Measurements from ENCODE around the gene OVAAL.

Gene OVAAL

DNA sequence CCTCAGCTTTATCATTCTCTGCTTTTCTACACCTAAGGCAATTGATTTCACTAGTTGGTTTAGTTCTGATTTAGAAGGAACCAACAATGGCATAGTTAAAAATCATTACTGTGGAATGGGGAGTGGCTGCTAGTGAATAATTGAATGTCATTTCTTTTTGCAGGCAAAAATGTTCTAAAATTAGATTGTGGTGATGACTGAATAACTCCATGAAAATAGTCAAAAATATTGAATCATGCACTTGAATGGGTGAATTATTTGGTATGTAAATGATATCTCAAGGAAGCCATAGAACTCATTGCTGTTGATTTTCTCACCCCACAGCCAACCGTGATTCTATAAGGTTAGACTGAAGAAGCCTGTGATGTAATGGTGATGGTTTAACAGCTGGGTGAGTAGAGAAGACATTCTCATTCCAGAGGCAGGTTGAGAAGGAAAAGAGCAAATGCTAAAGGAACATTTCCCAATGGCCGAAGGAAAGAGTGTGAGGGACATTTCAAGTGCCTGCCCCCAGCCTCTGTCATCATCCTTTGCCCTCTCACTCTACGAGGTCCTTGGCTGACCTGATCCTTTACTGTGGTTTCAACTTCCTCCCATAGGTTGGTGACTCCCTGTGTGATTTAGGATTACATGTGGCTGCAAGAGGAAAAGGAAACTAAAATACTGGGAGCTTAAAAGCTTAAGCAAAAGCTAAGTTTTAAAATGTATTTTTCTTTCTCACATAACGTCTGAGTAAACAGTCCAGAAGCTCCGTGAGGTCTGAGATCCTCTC, 12.5 kb downstream of the OVAAL start:
- CTCF ChIA-PET: no interaction called here
- H3K4me3 ChIP-seq (ENCODE audit: low read depth, low read length): no peak overlapping the region
- no peaks in the 10 kb centered on the region for H3K36me3 ChIP-seq (ENCODE audit: control insufficient read depth in 2 of 2, insufficient read depth in 1 of 2, low read length in 2 of 2)
- POLR2A ChIA-PET: no interaction called here
- H3K9me3 ChIP-seq (ENCODE audit: control insufficient read depth, insufficient read depth, low read depth, low read length): no peaks in the 10 kb centered on the region
- 0 out of 2 replicates have a peak, but pooled peaks cover 4% of the 10 kb centered on the region for H3K4me1 ChIP-seq (ENCODE audit: control insufficient read depth, insufficient read depth, low read length)
- no peak overlapping the region for H3K27ac ChIP-seq (ENCODE audit: extremely low read depth, low read depth, low read length)
- TF ChIP-seq BCL11A (tag by site-specific recombination; IDR thresholded peaks at IDR 0.05; ENCODE audit: low read depth) (no peak), ZNF16 (tag by site-specific recombination; IDR thresholded peaks at IDR 0.05; ENCODE audit: low read depth) (no peak), ZNF654 (tag by site-specific recombination; IDR thresholded peaks at IDR 0.05; ENCODE audit: low read depth) (no peak)
- TF ChIP-seq, protein P1, sequence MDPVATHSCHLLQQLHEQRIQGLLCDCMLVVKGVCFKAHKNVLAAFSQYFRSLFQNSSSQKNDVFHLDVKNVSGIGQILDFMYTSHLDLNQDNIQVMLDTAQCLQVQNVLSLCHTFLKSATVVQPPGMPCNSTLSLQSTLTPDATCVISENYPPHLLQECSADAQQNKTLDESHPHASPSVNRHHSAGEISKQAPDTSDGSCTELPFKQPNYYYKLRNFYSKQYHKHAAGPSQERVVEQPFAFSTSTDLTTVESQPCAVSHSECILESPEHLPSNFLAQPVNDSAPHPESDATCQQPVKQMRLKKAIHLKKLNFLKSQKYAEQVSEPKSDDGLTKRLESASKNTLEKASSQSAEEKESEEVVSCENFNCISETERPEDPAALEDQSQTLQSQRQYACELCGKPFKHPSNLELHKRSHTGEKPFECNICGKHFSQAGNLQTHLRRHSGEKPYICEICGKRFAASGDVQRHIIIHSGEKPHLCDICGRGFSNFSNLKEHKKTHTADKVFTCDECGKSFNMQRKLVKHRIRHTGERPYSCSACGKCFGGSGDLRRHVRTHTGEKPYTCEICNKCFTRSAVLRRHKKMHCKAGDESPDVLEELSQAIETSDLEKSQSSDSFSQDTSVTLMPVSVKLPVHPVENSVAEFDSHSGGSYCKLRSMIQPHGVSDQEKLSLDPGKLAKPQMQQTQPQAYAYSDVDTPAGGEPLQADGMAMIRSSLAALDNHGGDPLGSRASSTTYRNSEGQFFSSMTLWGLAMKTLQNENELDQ (tag by site-specific recombination; IDR thresholded peaks at IDR 0.05; ENCODE audit: low read depth): no peak
- TF ChIP-seq, protein P2, sequence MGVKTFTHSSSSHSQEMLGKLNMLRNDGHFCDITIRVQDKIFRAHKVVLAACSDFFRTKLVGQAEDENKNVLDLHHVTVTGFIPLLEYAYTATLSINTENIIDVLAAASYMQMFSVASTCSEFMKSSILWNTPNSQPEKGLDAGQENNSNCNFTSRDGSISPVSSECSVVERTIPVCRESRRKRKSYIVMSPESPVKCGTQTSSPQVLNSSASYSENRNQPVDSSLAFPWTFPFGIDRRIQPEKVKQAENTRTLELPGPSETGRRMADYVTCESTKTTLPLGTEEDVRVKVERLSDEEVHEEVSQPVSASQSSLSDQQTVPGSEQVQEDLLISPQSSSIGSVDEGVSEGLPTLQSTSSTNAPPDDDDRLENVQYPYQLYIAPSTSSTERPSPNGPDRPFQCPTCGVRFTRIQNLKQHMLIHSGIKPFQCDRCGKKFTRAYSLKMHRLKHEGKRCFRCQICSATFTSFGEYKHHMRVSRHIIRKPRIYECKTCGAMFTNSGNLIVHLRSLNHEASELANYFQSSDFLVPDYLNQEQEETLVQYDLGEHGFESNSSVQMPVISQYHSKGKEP (tag by site-specific recombination; IDR thresholded peaks at IDR 0.05): no peak

DNA sequence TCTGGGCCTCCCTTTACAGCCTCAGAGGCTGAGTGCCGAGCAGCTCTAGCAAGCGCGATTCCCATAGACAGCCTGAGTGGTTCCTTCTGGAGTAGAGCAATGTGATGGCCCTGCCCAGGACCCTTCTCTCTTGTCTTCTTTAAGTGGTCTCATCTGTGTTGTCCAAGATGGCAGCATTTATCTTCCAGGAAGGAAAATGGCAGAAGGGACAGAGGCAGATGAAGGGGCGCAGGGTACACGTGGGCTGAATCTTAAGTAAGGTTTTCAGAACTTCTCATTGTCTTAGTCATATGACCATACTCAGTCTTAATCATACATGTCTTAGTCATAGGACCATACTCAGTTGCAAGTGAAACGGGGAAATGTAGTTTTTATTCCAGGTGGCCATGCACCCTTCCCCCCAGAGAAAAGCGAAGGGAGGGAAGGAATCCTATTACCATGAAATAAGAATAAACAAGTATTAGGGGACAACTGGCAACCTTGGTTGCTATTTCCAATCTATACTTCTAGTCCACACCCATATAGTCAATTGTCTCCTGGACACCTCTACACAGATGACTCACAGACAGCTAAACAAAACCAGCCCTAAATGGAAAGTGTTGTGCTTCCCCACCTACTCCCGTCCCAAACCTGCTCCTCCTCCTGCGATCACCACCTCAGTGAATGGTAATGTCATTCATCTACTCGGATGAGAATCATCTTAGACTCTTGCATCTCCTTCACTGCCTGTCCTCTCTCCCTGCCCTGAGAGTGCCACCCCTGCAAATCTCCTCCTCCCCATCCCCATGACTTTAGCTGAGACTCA, 13.3 kb downstream of the OVAAL start:
- no peak overlapping the region for H3K4me3 ChIP-seq (ENCODE audit: low read depth, low read length)
- POLR2A ChIA-PET: no interaction called here
- CTCF ChIA-PET: no interaction called here
- 0 out of 2 replicates have a peak, but pooled peaks cover 4% of the 10 kb centered on the region for H3K4me1 ChIP-seq (ENCODE audit: control insufficient read depth, insufficient read depth, low read length)
- TF ChIP-seq ZBTB17 (tag by site-specific recombination; IDR thresholded peaks at IDR 0.05): peak; percentile 38; the same call in 1 of the 2 replicates
- no peak for TF ChIP-seq ZNF37A (tag by site-specific recombination; IDR thresholded peaks at IDR 0.05)
- H3K9me3 ChIP-seq (ENCODE audit: control insufficient read depth, insufficient read depth, low read depth, low read length): no peaks in the 10 kb centered on the region
- H3K36me3 ChIP-seq (ENCODE audit: control insufficient read depth in 2 of 2, insufficient read depth in 1 of 2, low read length in 2 of 2): no peaks in the 10 kb centered on the region
- H3K27ac ChIP-seq (ENCODE audit: extremely low read depth, low read depth, low read length): no peak overlapping the region

DNA sequence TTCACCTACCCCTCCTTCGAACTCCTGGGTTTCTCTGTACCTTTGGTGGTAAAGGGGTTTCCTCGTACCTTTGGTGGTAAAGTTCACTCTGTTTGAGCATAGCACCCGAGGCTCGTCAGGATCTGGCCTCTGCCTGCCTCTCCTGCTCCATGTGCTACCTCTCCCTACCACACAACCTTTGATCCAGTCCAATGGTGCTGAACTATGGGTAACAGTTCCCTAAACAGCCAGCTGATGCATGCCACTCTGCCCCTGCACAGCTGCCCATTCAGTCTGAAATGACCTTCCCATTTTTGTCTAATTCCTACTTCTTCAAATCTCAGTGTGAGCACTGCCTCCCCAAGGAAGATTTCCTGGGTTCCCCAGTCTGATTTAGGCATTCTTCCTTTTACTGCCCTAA, 14.0 kb downstream of the OVAAL start:
- no peak for TF ChIP-seq ZNF274 (IDR thresholded peaks at IDR 0.05; ENCODE audit: low read length)
- no peak for TF ChIP-seq ZNF274 (tag by site-specific recombination; IDR thresholded peaks at IDR 0.05; ENCODE audit: borderline replicate concordance)
- TF ChIP-seq, protein P3, sequence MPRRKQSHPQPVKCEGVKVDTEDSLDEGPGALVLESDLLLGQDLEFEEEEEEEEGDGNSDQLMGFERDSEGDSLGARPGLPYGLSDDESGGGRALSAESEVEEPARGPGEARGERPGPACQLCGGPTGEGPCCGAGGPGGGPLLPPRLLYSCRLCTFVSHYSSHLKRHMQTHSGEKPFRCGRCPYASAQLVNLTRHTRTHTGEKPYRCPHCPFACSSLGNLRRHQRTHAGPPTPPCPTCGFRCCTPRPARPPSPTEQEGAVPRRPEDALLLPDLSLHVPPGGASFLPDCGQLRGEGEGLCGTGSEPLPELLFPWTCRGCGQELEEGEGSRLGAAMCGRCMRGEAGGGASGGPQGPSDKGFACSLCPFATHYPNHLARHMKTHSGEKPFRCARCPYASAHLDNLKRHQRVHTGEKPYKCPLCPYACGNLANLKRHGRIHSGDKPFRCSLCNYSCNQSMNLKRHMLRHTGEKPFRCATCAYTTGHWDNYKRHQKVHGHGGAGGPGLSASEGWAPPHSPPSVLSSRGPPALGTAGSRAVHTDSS (tag by site-specific recombination; IDR thresholded peaks at IDR 0.05): no peak
- TF ChIP-seq, protein P4, sequence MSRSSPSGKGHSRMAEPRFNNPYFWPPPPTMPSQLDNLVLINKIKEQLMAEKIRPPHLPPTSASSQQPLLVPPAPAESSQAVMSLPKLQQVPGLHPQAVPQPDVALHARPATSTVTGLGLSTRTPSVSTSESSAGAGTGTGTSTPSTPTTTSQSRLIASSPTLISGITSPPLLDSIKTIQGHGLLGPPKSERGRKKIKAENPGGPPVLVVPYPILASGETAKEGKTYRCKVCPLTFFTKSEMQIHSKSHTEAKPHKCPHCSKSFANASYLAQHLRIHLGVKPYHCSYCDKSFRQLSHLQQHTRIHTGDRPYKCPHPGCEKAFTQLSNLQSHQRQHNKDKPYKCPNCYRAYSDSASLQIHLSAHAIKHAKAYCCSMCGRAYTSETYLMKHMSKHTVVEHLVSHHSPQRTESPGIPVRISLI (tag by site-specific recombination; IDR thresholded peaks at IDR 0.05): no peak
- TF ChIP-seq, protein P5, sequence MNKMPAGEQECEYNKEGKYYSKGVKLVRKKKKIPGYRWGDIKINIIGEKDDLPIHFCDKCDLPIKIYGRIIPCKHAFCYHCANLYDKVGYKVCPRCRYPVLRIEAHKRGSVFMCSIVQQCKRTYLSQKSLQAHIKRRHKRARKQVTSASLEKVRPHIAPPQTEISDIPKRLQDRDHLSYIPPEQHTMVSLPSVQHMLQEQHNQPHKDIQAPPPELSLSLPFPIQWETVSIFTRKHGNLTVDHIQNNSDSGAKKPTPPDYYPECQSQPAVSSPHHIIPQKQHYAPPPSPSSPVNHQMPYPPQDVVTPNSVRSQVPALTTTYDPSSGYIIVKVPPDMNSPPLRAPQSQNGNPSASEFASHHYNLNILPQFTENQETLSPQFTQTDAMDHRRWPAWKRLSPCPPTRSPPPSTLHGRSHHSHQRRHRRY (tag by site-specific recombination; IDR thresholded peaks at IDR 0.05): no peak
- TF ChIP-seq IKZF3 (tag by site-specific recombination; IDR thresholded peaks at IDR 0.05): no peak
- H3K27ac ChIP-seq (ENCODE audit: extremely low read depth, low read depth, low read length): no peak overlapping the region
- POLR2A ChIA-PET: no interaction called here
- CTCF ChIA-PET: no interaction called here
- H3K4me1 ChIP-seq (ENCODE audit: control insufficient read depth, insufficient read depth, low read length): 0 out of 2 replicates have a peak, but pooled peaks cover 4% of the 10 kb centered on the region
- H3K36me3 ChIP-seq (ENCODE audit: control insufficient read depth in 2 of 2, insufficient read depth in 1 of 2, low read length in 2 of 2): no peaks in the 10 kb centered on the region
- H3K9me3 ChIP-seq (ENCODE audit: control insufficient read depth, insufficient read depth, low read depth, low read length): no peaks in the 10 kb centered on the region
- no peak overlapping the region for H3K4me3 ChIP-seq (ENCODE audit: low read depth, low read length)
